ENCODE data around the gene CDH2.

CDH2 gene

DNA sequence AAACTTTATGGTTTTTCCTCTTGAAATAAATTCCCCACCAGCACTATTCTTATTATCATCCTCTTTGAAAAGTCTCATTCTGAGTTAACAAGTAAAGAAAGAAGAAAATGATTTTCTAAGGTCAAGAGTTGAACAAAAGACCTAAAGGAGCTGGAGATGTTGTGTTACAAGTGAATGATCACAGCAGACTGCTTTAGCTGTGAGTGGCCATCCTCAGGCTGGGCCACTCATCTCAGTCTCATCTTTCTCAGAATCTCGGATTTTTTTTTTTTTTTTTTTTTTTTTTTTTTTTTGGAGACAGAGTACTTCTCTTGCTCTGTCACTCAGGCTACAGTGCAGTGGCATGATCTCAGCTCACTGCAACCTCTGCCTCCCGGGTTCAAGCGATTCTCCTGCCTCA, 133.3 kb downstream of the CDH2 start:
- no peak for DNase-seq (ENCODE audit: low spot score)

DNA sequence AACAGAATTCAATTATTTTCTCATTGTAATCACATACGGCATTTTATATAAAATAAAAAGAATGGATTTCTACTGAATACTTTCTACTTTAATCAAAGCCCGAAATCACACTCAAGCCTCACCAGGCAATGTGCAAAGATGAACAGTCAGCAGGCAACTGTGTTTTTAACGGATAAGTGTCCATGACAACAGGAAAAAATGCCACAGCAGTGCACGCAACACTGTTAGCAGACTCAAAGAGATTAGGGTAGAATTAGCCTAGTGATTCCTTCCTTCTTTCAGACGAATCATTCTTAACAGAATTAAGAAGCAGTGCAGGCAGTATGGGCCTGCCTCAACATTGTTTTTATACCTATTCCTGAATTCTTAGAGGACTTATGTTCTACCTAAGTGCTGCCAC, 135.6 kb downstream of the CDH2 start:
- DNase-seq (ENCODE audit: low spot score), result no peak

DNA sequence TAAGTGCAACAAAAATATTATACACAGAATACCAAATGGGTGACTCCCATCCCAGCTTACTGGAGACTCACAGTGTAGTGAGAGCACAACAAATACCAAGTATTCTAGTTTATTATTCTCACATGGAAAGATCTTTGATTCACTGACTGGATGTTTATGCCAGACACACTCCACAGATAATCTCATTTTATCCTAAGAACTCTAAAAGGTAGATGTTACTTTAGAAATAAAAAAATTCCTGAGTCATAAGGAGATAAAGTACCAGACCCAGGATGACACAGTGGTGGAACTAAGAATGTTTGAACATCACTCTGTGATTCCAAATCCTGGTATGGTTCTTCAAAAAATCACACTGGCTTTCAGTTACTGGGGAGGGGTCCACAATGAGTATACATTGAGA, 136.2 kb downstream of the CDH2 start:
- DNase-seq (ENCODE audit: low spot score), result no peak

DNA sequence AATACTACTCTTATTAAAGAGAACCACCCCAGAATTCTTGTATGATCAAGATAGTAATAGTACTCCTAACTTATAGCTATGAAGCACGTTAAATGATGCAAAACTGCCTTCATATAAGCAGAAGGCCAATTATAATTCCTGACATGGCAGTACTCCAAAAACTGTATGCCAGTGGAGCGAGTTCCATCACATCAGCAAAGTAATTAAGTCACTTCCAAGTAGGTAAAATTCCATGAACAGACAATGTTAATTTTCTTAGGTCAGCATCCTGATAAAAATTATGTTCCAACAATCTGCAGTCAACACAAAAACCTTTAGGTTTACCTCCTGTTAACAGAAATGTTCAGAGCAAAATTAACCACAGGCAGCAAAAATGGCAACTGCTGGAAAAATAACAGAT, 136.7 kb downstream of the CDH2 start:
- no peak for DNase-seq (ENCODE audit: low spot score)

DNA sequence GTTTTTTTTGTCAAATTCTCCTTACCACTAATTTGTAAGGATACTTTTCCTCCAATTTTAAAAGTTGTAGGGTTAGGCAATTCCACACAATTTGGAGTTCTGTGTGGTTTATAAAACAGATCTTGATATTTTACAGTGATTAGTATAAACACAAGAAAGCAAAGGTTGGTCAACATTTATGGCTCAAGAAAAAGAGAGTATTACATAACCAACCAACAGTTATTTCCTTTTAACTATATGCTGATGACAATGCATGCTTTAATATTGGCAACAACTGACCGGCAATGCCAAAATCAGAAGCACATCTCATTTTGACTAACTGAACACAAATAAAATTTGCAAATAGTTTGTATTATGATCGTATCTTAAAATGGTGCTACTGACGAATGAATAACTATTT, 137.2 kb downstream of the CDH2 start:
- no peak for DNase-seq (ENCODE audit: low spot score)

DNA sequence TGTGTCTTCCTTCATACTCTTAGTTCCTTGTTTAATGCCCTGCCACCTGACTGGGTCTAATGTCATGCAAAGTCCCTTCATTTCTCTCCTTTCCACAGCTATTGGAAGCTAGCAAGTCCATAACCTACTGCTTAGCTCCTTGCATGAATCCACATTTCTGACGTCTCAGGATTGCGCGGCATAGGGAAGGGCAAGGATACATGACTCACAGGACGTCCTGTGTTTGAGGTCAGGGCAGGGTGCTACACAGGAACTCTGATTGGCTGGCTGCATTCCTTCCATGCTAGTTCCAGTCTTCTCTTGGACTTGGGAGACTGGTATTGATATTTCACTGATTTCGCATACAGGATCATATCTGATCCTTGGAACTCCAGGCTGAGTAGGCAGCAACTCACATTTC, 137.9 kb downstream of the CDH2 start:
- no peak for DNase-seq (ENCODE audit: low spot score)

DNA sequence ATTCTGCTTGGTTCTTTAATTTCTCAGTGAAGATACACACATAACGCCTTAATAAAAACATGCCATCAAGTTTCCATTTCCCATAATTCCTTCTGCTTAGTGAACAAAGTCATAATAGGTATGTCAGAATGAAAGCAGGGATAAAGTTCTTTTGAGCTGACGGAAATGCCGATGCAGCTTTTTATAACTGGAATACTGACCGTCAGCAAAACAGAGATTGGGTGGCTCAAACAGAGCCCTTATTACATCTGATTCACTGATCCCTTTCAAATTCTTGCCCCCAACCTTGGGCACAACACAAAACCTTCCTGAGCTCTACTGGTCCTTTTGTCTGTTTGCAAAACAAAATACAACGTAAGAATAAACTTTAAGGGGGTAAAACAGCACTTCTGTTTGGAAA, 140.4 kb downstream of the CDH2 start:
- no peak for DNase-seq (ENCODE audit: low spot score)

DNA sequence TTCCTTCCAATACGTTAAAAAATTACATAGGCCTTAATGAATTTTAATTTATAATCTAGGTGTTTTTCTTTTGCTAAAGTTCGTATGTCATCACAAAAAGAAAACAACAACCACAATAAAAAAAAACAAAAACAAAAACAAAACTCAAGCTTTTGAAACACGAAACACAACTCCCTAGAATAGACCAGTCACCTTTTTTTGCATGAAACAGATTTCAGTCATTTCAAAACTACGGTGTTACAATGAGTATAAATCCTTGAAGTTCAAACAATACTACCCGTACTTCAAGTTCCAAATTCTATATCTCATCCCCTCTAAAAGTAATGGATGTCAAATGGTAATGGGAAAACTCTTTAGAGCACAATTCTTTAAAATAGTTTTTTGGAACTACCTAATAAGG, 142.4 kb downstream of the CDH2 start:
- DNase-seq (ENCODE audit: low spot score), result no peak

DNA sequence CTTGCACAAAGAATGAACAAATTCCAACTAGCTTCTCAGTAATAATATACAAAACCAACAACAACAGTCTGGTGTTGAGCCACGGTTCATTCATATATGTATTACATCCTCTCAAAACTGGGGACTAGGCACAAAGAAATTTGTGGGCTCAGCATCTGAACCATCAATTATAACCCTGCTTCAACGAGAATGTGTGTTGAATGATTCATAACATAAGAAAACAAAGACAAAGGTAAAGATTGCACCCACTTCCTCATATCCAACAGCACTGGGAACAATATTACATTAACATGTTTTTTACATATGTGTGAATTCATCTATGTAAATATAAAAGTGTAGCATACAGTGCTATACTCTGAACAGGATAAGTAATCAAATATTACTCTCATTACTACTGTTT, 144.8 kb downstream of the CDH2 start:
- DNase-seq (ENCODE audit: low spot score), result no peak

DNA sequence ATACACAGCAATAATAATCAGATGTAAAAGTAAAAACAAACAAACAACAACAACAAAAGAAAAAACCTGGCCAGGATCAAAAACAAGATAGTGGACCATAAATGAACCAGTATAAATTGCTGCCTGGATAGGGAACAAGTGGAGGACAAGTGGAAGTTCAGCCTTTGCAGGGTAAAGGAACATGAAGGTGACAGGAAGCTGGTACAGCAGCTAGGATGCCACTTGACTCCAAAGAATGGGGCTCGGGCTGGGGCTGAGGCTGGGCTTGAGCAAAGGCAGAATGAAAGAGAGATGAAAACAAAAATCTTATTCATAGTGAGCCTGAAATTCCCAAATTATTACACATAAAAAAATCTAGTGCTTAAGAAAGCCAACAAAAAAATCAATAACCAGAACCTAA, 146.5 kb downstream of the CDH2 start:
- DNase-seq (ENCODE audit: low spot score), result no peak

DNA sequence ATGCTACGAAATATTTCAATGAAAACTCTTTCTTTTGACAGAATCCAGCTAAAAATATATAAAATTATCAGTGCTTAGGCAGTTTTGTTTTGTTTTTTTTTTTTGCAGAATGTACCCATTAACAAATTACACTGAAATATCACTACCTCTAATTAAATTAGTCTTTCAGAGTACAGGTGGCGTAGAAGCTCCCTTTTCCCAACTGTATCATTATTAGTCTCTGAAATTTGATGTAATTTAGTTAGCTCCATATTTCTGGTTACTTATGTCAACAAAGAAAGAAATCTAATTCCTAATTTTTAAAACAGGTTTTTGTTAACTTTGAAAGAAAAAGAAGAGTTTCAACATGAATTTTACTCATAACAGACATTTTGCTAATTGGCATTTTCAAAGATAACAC, 149.2 kb downstream of the CDH2 start:
- DNase-seq (ENCODE audit: low spot score), result no peak

DNA sequence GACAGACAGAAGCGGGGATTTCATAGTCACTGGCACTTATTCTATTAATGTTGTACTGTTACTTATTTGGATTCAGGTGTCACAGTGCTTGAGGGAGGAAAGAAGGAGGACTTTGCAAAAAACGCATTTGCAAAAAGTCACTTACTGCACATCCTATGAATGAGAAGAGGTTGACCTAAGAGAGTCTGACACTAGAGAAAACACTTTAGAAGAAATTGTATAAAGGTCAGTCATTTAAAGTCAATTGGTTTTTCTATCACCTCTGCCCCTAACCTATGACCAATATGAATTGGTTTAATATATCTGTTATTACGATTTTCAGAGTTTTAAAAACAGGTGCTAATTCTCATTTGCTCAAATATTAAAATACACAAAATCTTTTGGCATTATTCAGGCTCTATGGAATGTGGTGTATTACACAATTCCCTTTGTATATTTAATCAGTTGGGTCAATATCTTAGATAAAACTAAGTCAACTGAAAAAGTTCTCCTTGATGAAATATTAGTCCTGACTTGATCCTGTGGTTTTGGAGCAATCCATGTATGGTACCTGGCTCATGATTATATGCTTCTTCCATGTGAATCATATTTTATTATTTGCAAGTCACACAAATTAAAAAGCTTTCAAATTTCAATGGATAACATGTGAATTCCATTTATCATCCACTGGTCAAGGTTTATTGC, 157.4 kb downstream of the CDH2 start:
- DNase-seq (ENCODE audit: low spot score), result no peak

DNA sequence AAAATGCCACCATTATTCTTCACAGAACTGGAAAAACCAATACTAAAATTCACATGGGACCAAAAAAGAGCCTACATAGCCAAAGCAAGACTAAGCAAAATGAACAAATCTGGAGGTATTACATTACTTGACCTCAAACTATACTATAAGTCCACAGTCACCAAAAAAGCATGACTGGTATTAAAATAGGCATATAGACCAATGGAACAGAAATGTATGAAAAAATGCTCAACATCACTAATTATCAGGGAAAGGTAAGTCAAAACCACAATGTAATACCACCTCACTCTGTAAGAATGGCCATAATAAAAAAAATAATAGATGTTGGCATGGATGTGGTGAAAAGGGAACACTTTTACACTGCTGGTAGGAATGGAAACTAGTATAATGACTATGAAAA, 158.6 kb downstream of the CDH2 start:
- DNase-seq (ENCODE audit: low spot score), result no peak

DNA sequence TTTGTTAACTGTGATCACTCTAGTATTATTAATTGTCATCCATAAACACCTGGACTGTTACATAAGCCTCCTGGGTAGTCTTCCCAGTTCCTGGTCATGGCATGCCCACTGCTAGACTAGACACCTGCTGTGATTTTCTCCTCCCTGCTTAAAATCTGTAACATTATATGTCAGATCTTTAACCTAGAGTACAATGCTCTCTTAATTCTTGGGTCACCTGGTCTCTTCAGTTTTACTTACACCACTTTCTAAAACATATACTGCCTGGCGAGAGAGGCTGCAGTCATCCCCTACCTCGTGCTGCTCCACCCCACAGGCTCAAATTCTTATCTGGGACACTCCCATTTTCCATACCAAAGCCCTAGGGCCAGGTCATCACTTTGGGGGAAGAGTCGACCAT, 161.3 kb downstream of the CDH2 start:
- no peak for DNase-seq (ENCODE audit: low spot score)

DNA sequence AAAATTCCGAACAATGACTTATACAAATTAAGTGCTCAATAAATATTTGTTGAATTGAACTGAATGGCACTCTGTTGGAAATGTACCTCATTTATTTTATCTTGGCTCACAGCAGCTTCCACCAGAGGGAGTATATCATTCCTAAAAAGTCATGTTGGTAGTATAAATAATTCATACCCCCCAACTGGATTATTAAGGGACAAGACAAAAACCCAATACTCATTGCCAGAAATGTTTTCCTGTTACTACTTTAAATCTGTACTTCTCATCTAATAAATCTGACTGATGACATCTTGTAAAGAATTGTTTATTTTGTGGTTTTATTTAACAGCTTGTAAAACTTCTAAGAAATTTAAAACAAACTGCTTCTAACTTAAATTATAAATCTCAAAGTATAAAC, 163.9 kb downstream of the CDH2 start:
- no peak for DNase-seq (ENCODE audit: low spot score)

DNA sequence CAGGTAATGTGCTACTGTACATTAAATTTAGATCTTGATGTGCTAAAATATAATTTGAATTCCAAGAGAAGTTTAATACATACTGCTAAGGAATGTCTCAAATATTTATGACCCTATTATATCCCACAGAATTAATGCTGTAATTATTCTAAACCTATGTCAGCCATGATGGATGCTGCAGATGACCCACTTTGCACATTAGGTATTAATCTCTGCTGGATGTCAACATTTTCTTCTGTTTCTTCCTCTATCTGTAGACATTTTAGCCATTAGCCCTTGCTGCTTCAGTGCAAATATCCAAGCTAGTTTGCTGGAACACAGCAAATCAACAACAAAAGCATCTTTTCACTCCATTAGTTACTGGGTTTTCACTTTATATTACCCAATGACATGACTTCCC, 164.6 kb downstream of the CDH2 start:
- DNase-seq (ENCODE audit: low spot score), result no peak

DNA sequence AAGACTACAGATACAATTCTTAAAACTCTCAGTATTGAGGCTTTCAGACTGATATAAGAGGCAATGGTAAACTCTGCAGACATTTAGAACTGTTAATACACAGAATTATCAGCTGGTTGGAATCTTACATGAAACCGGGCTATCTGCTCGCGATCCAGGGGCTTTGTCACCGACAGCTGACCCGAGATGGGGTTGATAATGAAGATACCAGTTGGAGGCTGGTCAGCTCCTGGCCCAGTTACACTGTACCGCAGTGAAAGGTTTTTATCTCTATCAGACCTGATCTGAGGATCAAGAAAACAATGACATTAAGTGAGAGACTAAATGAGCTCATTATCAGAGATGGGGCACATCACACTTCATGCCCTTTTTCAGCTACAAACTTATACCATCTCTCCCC, 167.3 kb downstream of the CDH2 start:
- DNase-seq (ENCODE audit: low spot score), result no peak

DNA sequence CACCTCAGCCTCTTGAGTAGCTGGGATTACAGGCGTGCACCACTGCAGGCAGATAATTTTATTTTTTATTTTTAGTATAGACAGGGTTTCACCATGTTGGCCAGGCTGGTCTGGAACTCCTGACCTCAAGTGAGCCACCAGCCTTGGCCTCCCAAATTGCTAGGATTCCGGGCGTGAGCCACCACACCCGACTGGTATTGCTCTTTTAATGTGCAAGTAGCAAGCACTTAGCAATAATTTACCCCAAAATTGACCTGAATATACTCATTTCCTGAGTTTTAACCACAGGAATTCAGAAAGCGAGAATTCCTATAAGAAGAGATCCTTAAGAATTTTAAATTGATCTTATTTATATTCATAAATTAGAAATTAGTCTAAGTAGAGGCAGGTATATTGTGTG, 169.1 kb downstream of the CDH2 start:
- no peak for DNase-seq (ENCODE audit: low spot score)

DNA sequence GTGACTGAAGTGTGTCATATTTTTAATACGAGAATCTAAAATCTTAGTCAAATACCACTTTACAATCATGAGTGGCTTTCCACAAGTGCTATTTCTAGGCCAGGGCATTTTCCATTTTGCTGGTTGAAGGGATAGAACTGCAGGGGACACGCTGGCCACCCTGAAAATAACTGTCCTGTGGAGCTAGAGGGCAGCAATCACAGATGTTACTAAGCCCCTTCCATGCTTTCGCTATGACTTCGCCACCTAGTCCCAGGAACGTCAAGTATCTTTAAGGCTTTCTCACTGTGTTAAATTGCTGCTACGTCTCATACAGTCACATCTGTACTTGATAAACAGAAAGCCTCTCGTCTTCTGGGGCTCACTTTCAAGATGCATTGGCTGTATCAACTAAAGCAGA, 171.8 kb downstream of the CDH2 start:
- no peak for DNase-seq (ENCODE audit: low spot score)

DNA sequence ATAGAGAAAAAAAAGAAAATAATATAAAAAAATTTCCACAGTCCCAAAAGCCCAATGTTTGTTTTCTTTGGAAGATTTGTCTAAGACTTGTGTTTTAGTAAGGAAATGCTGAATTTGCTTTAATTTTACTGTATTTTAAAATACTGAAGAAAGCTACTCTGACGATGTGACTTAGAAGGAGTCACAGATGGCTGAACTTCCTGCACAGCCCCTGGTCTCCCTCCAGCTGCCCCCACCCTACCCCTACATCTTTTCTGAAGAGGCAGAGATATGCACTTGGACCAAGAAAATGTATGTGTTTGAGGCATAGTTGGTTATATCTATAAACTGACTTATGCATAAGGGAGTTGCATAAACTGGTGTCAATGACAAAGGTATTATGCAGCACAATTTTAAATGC, 172.3 kb downstream of the CDH2 start:
- no peak for DNase-seq (ENCODE audit: low spot score)

DNA sequence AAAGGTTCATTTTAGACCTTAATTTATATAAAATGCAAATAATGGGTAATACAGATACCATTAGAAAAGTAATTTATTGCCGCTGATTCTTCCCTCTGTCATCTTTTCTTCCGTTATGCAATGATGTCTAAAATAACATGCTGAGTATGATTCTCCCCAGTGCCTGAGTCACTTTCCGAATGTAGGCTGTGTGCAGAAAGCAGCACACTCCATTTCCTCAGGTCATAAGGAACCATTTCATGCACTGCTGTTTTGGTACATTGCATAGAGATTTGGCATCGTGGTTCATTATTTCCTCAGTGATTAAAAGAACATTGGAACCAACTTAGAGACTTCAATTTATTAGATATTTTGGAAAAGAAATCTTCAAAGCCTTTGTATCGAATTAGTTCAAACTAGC, 173.5 kb downstream of the CDH2 start:
- DNase-seq (ENCODE audit: low spot score), result no peak

DNA sequence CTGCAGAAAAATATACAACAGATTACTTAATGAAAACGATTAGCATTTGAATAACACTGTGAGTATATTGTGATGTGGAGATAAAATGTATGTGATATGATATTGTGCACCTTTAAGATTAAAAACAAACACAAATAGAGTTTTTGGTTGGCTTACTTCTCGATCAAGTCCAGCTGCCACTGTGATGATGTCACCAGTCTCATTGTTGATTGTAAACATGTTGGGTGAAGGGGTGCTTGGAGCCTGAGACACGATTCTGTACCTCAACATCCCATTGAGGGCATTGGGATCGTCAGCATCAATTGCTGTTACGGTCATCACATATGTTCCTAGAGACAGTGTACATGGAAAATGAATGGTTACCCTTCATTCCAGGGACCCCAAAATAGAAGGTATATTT, 174.1 kb downstream of the CDH2 start:
- DNase-seq (ENCODE audit: low spot score), result no peak

DNA sequence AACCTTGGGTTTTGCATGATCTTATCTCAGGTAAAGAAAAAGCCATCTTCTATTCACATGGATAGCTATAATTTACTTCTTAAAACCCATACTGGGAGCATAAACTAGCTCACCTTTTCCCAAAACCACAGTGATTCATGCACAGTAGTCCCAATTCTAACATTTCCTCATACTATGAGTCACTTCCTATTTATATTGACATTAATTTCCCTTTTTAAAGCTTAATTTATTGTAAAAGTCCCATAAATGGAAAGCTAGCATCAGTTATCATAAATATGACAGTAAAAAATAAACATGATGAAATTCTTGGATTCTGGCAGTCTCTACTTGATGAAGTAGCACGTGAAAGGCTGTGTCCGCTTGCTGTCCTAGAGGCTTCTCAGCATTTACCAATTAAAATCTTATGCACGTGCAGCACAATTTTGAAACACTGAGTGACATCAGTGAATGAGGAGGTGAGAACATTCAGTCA, 180.1 kb downstream of the CDH2 start:
- DNase-seq (ENCODE audit: low spot score), result no peak

DNA sequence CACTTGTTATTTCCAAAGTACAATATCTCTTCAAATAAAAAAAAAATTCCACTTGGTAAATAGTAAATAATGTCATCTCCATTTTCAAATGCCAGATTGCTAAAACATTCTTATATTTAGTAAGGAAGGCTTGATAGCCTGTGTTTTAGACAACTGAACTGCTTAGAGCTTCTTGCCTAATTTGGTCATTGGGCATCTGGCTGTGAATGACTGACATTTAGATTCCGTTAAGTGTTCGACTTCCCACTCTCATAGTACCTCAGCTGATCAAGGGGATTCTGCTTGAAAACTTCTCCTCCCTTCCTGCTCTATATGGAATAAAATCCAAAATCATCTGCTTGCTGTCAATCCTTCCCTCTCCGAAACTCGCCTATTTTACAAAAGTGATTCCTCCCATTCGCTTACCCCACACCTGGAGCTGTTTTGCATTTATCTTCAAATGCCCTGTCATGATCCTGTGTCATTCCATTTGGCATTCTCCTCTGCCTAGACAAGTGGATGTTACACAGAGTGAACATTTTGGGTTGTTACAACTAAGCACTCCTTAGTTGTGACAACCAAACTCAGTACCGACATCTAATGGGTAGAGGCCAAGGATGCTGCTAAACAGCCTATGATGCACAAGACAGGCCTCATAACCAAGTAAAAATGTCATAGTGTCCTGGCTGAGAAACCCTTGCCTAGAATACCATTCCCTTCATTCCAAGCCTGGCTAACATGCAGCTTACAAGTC, 181.0 kb downstream of the CDH2 start:
- no peak for DNase-seq (ENCODE audit: low spot score)
